Loucy (cell line): ENCODE measurements around the gene STAC.
"Not testable (repeated sequence)": the region's sequence is repeated elsewhere in the genome, so short reads cannot be mapped to it uniquely, and the experiment has no call there.

Source experiments
- CTCF ChIP-seq: fragments of 200-600 bp; sonication (generic); conservative IDR thresholded peaks from 2 replicates; pipeline ENCODE4 v1.5.1; 2014; ENCODE audit warnings: mild to moderate bottlenecking, antibody characterized with exemption, low read length
- EZH2phosphoT487 ChIP-seq: fragments of 200-600 bp; IDR thresholded peaks from 2 replicates; pipeline ENCODE4 v1.6.1; 2018; ENCODE audit warnings: antibody characterized with exemption, mild to moderate bottlenecking, moderate library complexity, borderline replicate concordance

- TF ChIP-seq CTCF, EZH2phosphoT487: not testable (repeated sequence)
Measured at GRCh38 chr3:36472045-36472444, 91.7 kb downstream of the STAC start.
